Stimulated activated naive CD4-positive, alpha-beta T cell (primary cell): Measurements from ENCODE around the gene ZNF684.
"Not testable (repeated sequence)": the region's sequence is repeated elsewhere in the genome, so short reads cannot be mapped to it uniquely, and the experiment has no call there.

Experiments used
- DNase-seq, 6 experiments: peaks; one replicate each; lab custom pipeline; 2025; lab: John Stamatoyannopoulos, UW

The ZNF684 gene

GRCh38 chr1:40531381-40532061 is at the start of gene ZNF684:
Gene ZNF684 (plus strand): TSS chr1:40531637. CDS start chr1:40533167, 1,530 bp downstream.
- peak; percentile 64 to 85 (median 78) for DNase-seq

DNA sequence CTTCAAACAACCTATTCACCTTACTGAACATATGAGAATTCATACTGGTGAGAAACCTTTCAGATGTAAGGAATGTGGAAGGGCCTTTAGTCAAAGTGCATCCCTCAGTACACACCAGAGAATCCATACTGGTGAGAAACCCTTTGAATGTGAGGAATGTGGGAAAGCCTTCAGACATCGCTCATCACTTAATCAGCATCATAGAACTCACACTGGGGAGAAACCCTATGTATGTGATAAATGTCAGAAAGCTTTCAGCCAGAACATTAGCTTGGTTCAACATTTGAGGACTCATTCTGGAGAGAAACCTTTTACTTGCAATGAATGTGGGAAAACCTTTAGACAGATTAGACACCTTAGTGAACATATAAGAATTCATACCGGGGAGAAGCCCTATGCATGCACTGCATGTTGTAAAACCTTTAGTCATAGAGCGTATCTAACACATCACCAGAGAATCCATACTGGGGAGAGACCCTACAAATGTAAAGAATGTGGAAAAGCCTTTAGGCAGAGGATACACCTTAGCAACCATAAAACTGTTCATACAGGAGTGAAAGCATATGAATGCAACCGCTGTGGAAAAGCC is 36.0 kb upstream of the ZNF684 start:
- DNase-seq = no peak

GRCh38 chr1:40502651-40503050 is 28.8 kb upstream of the ZNF684 start:
- not testable (repeated sequence) for DNase-seq

- no peak for DNase-seq
Measured at GRCh38 chr1:40507973-40508372, 23.5 kb upstream of the ZNF684 start.

- peak; percentile 44 to 69 (median 62) for DNase-seq
Measured at GRCh38 chr1:40508375-40509341, 22.8 kb upstream of the ZNF684 start, which contains the start of gene EXO5. Gene EXO5 (plus strand): TSS chr1:40508767. CDS start chr1:40514545, 5,778 bp downstream.

DNA sequence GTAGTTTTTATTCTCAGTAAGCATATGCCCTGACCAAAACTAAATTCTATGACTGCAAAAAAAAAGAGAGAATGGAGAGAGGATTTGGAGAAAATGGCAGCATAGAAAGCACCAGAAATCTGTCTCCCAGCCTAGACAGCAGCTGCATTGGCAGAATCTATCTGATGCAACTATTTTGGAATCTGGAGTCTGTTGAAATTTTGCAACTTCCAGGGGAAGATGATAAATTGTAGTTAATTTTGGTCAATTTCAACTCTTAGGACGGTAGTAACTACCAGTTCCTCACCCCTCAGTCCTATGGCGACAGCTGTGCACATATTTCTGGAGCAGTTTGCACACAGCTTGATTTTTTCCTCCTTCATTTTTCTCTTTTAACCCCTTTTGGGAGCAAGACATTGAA is 11.9 kb upstream of the ZNF684 start:
- DNase-seq = no peak

- DNase-seq = no peak
Measured at GRCh38 chr1:40530735-40531380, 579 bp upstream of the ZNF684 start.

GRCh38 chr1:40532062-40532389 is 589 bp downstream of the ZNF684 start:
- DNase-seq = no peak

- DNase-seq = peak in 1 of 6 experiments; percentile 12
Measured at GRCh38 chr1:40532844-40533424, 1.5 kb downstream of the ZNF684 start.

GRCh38 chr1:40534589-40534988 is 3.2 kb downstream of the ZNF684 start:
- no peak for DNase-seq

DNA sequence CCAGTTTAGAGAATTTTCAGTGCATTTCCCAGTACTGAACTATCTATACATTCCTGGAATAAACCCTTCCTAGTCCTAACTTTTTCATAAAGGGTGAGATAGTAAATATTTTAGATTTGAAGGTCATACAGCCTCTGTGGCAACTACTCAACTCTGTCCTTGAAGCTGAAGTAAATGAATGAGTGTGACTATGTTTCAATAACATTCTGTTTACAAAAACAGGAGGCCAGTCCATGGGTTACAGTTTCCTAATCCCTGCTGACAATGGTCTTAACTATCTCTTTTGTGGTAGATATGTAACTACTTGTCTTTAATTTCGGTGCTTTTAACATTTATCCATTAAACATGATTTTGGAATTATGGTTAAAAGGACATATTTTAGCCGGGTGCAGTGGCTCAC is 4.3 kb downstream of the ZNF684 start:
- no peak for DNase-seq

DNA sequence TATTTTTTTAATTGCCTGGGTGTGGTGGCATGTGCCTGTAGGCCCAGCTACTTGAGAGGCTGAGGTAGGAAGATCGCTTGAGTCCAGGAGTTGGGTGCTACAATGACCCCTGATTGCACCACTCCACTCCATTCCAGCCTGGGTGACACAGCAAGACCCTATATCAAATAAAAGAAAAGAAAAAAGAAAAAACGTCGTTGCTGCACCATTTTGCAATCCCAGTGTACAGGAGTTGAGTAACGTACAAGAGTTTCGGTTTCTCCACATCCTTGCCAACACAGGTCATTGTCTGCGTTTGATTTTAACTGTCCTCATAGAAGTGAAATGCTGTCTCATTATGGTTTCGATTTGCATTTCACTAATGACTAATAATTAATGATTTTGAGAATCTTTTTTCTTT is 7.9 kb downstream of the ZNF684 start:
- no peak for DNase-seq

- no peak for DNase-seq
Measured at GRCh38 chr1:40546957-40547356, 15.5 kb downstream of the ZNF684 start.

DNA sequence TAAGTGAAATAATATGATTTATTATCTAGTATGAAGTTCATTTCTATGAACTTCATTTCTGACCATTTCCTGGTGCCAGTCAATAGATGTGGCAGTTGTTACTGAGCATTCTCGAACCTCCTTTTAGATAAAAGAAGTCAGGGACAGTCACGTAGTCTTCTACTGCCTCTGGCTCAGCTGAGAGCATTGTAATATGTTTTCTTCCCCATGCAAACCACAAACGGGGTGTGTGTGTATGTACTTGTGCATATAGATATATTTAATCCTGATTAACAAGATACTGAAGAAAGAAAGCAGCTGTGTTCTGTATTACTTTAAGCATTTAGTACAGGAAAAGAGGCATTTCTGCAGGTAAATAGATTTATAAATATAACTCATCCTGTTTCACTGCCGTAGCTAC is 21.6 kb downstream of the ZNF684 start:
- no peak for DNase-seq

DNA sequence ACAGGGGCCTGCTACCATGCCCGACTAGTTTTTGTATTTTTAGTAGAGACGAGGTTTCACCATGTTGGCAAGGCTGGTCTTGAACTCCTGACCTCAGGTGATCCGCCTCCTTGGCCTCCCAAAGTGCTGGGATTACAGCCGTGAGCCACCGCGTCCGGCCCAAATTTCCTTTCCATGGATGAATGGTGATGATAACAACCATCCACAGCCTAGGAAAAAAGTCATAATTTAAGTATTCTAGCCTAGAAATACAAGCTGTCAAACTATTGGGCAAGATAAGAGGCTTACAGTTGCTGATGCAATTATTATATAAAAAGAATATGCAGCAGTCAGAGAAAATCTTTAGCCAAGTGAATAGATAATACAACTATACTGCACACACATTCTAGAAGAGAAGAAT is 23.4 kb downstream of the ZNF684 start:
- not testable (repeated sequence) for DNase-seq

- DNase-seq = no peak
Measured at GRCh38 chr1:40556121-40556520, 24.7 kb downstream of the ZNF684 start.

DNA sequence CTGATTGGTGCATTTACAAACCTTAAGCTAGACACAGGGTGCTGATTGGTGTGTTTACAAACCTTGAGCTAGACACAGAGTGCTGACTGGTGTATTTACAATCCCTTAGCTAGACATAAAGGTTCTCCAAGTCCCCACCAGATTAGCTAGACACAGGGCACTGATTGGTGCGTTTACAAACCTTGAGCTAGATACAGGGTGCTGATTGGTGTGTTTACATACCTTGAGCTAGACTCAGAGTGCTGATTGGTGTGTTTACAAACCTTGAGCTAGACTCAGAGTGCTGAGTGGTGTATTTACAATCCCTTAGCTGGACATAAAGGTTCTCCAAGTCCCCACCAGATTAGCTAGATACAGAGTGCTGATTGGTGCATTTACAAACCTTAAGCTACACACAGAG is 26.8 kb downstream of the ZNF684 start:
- DNase-seq = not testable (repeated sequence)

GRCh38 chr1:40562185-40562584 is 30.7 kb downstream of the ZNF684 start:
- DNase-seq = no peak

DNA sequence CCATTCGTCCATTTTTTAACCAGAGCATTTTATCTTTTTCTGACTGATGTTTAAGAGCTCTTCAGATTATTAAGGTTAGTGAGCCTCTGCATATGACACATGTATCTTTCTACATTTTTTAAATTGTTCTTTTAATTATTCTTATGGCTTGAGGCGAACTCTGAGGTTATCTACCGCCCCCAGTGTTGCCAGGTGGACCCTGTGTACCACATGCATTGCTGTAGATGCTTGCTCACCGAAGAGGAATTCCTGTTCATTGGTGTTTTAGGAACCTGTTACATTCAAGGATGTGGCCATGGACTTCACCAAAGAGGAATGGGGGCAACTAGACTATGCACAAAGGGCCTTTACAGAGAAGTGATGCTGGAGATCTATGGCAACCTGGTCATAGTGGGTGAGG is 31.8 kb downstream of the ZNF684 start:
- DNase-seq = no peak

GRCh38 chr1:40564506-40564905 is 33.1 kb downstream of the ZNF684 start:
- DNase-seq = no peak

DNA sequence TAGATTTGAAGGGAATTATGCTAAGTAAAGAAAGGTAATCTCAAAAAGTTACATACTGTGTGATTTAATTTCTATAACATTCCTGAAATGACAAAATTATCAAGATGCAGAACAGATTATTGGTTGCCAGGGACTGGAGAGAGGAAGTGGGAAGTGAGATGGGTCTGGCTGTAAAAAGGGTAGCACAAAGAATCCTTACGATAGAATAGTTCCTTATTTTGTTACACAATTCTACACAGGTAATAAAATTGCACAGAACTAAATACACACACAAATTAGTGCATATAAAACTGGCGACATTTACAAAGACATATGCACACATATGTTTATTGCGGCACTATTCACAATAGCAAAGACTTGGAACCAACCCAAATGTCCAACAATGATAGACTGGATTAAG is 33.5 kb downstream of the ZNF684 start:
- DNase-seq = no peak

GRCh38 chr1:40567825-40568224 is 36.4 kb downstream of the ZNF684 start:
- no peak for DNase-seq
